Neural cell (in vitro differentiated cells): ENCODE results near the gene GPR183. TPM values are rescaled to one million over a fixed set of nuclear protein-coding genes. Genes with fewer than 3 reads are reported as not detected.

ENCODE experiments used
- H2AFZ ChIP-seq: fragments of 200-600, 300-800 bp; sonication (generic), shearing (Covaris generic); 2 replicates; pipeline ENCODE4 v1.6.0; 2014; ENCODE audit warnings: low read depth, mild to moderate bottlenecking, antibody characterized with exemption, low read length, moderate library complexity
- H3F3A ChIP-seq: fragments of 200-600 bp; shearing (Covaris generic); 2 replicates; pipeline ENCODE4 v1.6.1; 2016; ENCODE audit warnings: mild to moderate bottlenecking, moderate library complexity, mixed read lengths, antibody characterized with exemption, low read length; ENCODE audit not compliant: insufficient read depth, poor library complexity, severe bottlenecking
- H3K27ac ChIP-seq: fragments of 200-600, 300-800 bp; sonication (generic), shearing (Covaris generic); 2 replicates; pipeline ENCODE4 v1.5.1; 2014; ENCODE audit warnings: mild to moderate bottlenecking, low read length, moderate library complexity
- H3K27me3 ChIP-seq: fragments of 300-800, 200-600 bp; sonication (generic), shearing (Covaris generic); 2 replicates; pipeline ENCODE4 v1.6.0; 2014; ENCODE audit warnings: mild to moderate bottlenecking, low read depth, low read length, moderate library complexity; ENCODE audit not compliant: insufficient read depth
- H3K36me3 ChIP-seq: fragments of 300-800, 200-600 bp; sonication (generic), shearing (Covaris generic); 2 replicates; pipeline ENCODE4 v1.5.1; 2014; ENCODE audit warnings: mild to moderate bottlenecking, antibody characterized with exemption, low read length, moderate library complexity; ENCODE audit not compliant: insufficient read depth
- H3K4me2 ChIP-seq: fragments of 300-800, 200-600 bp; sonication (generic), shearing (Covaris generic); 2 replicates; pipeline ENCODE4 v1.6.0; 2014; ENCODE audit warnings: mild to moderate bottlenecking, low read length
- H3K4me3 ChIP-seq: fragments of 300-800, 200-600 bp; sonication (generic), shearing (Covaris generic); 2 replicates; pipeline ENCODE4 v1.5.1; 2014; ENCODE audit warnings: mild to moderate bottlenecking, low read length, moderate library complexity
- H3K79me2 ChIP-seq: fragments of 200-600 bp; shearing (Covaris generic); replicated peaks from 2 replicates; pipeline ENCODE4 v1.6.0; 2014; ENCODE audit warnings: mild to moderate bottlenecking, low read length, moderate library complexity; ENCODE audit not compliant: insufficient read depth
- H3K9ac ChIP-seq: fragments of 300-800, 200-600 bp; sonication (generic), shearing (Covaris generic); 2 replicates; pipeline ENCODE4 v1.6.1; 2016; ENCODE audit warnings: mild to moderate bottlenecking, low read length, mixed read lengths
- H3K9me2 ChIP-seq: fragments of 200-600 bp; shearing (Covaris generic); 2 replicates; pipeline ENCODE4 v1.6.1; 2016; ENCODE audit warnings: mild to moderate bottlenecking, low read length, mixed read lengths; ENCODE audit not compliant: insufficient read depth
- H3K9me3 ChIP-seq: fragments of 200-600, 300-800 bp; sonication (generic), shearing (Covaris generic); 2 replicates; pipeline ENCODE4 v1.6.1; 2016; ENCODE audit warnings: mild to moderate bottlenecking, mixed run types, low read length, moderate library complexity, mixed read lengths
- H4K20me1 ChIP-seq: fragments of 200-600 bp; shearing (Covaris generic); 2 replicates; pipeline ENCODE4 v1.6.1; 2016; ENCODE audit warnings: mild to moderate bottlenecking, mixed run types; ENCODE audit not compliant: insufficient read depth
- EP300 ChIP-seq: fragments of 450-650 bp; conservative IDR thresholded peaks from 2 replicates; pipeline ENCODE4 v1.6.1; 2014; ENCODE audit warnings: antibody characterized with exemption, mild to moderate bottlenecking, moderate library complexity; ENCODE audit not compliant: poor library complexity, severe bottlenecking
- EZH2 ChIP-seq: fragments of 200-600, 300-800 bp; shearing (Covaris generic), sonication (generic); IDR thresholded peaks from 2 replicates; pipeline ENCODE4 v1.6.1; 2014; ENCODE audit warnings: antibody characterized with exemption, low read length, borderline replicate concordance, mild to moderate bottlenecking; ENCODE audit not compliant: insufficient read depth, poor library complexity, severe bottlenecking
- MXI1 ChIP-seq: fragments of 450-650 bp; conservative IDR thresholded peaks from 2 replicates; pipeline ENCODE4 v1.6.1; 2014; ENCODE audit warnings: antibody characterized with exemption, mild to moderate bottlenecking; ENCODE audit not compliant: poor library complexity, severe bottlenecking
- POLR2AphosphoS5 ChIP-seq: IDR thresholded peaks from 2 replicates; pipeline ENCODE4 v1.6.1; 2012
- RAD21 ChIP-seq: fragments of 450-650 bp; conservative IDR thresholded peaks from 2 replicates; pipeline ENCODE4 v1.6.1; 2014; ENCODE audit warnings: antibody characterized with exemption, mild to moderate bottlenecking, moderate library complexity
- SMC3 ChIP-seq: fragments of 450-650 bp; conservative IDR thresholded peaks from 2 replicates; pipeline ENCODE4 v1.6.1; 2014; ENCODE audit warnings: antibody characterized with exemption, mild to moderate bottlenecking, moderate library complexity; ENCODE audit not compliant: poor library complexity
- TAF1 ChIP-seq: IDR thresholded peaks from 2 replicates; pipeline ENCODE4 v1.6.1; 2012; ENCODE audit warnings: low read depth
- polyA plus RNA-seq: library from polyadenylated mRNA; depleted of rRNA; stranded (reverse); fragments of >200 nt; gene quantifications from 2 replicates; pipeline ENCODE4 v1.2.3, GENCODE V29; 2014
- TF ChIP-seq, protein P1 (sequence below): fragments of 450-650 bp; IDR thresholded peaks from 2 replicates; pipeline ENCODE4 v1.5.1; 2014; ENCODE audit warnings: antibody characterized with exemption, mild to moderate bottlenecking, moderate library complexity; ENCODE audit not compliant: poor library complexity, severe bottlenecking
- TF ChIP-seq, protein P2 (sequence below): IDR thresholded peaks from 2 replicates; pipeline ENCODE4 v1.6.1; 2012; ENCODE audit warnings: borderline replicate concordance

GPR183 gene
- polyA plus RNA-seq, 1 donor from 2014 or later = not detected

DNA sequence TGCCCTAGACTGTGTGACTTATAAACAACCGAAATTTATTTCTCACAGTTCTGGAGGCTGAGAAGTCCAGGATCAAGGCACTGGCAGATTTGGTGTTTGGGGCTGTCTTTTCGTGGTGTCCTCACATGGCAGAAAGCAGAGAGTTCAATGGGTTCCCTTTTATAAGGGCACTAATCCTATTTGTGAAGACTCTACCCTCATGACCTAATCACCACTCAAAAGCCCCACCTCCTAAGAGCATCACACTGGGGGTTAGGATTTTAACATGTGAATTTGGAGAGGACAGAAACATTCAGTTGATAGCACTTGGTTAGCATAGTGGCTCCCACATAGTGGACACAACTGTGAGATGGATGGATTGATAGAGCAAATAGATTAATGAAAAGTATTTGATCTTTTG is 27.6 kb downstream of the GPR183 start:
- no peaks in the 10 kb centered on the region for H3K79me2 ChIP-seq
- no peak overlapping the region for H3K4me3 ChIP-seq
- H3K27me3 ChIP-seq = no peaks in the 10 kb centered on the region
- TF ChIP-seq EP300 (no peak), RAD21 (no peak), EZH2 (no peak), MXI1 (no peak), TAF1 (no peak), POLR2AphosphoS5 (no peak), SMC3 (no peak)
- TF ChIP-seq, protein P1, sequence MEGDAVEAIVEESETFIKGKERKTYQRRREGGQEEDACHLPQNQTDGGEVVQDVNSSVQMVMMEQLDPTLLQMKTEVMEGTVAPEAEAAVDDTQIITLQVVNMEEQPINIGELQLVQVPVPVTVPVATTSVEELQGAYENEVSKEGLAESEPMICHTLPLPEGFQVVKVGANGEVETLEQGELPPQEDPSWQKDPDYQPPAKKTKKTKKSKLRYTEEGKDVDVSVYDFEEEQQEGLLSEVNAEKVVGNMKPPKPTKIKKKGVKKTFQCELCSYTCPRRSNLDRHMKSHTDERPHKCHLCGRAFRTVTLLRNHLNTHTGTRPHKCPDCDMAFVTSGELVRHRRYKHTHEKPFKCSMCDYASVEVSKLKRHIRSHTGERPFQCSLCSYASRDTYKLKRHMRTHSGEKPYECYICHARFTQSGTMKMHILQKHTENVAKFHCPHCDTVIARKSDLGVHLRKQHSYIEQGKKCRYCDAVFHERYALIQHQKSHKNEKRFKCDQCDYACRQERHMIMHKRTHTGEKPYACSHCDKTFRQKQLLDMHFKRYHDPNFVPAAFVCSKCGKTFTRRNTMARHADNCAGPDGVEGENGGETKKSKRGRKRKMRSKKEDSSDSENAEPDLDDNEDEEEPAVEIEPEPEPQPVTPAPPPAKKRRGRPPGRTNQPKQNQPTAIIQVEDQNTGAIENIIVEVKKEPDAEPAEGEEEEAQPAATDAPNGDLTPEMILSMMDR = no peak
- TF ChIP-seq, protein P2, sequence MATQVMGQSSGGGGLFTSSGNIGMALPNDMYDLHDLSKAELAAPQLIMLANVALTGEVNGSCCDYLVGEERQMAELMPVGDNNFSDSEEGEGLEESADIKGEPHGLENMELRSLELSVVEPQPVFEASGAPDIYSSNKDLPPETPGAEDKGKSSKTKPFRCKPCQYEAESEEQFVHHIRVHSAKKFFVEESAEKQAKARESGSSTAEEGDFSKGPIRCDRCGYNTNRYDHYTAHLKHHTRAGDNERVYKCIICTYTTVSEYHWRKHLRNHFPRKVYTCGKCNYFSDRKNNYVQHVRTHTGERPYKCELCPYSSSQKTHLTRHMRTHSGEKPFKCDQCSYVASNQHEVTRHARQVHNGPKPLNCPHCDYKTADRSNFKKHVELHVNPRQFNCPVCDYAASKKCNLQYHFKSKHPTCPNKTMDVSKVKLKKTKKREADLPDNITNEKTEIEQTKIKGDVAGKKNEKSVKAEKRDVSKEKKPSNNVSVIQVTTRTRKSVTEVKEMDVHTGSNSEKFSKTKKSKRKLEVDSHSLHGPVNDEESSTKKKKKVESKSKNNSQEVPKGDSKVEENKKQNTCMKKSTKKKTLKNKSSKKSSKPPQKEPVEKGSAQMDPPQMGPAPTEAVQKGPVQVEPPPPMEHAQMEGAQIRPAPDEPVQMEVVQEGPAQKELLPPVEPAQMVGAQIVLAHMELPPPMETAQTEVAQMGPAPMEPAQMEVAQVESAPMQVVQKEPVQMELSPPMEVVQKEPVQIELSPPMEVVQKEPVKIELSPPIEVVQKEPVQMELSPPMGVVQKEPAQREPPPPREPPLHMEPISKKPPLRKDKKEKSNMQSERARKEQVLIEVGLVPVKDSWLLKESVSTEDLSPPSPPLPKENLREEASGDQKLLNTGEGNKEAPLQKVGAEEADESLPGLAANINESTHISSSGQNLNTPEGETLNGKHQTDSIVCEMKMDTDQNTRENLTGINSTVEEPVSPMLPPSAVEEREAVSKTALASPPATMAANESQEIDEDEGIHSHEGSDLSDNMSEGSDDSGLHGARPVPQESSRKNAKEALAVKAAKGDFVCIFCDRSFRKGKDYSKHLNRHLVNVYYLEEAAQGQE = no peak
- H4K20me1 ChIP-seq = no peaks in the 10 kb centered on the region
- H2AFZ ChIP-seq = no peak overlapping the region
- H3F3A ChIP-seq = no peaks in the 10 kb centered on the region
- H3K9me2 ChIP-seq = no peaks in the 10 kb centered on the region
- H3K36me3 ChIP-seq = no peaks in the 10 kb centered on the region
- H3K9me3 ChIP-seq = no peaks in the 10 kb centered on the region
- H3K4me2 ChIP-seq = no peak overlapping the region
- H3K27ac ChIP-seq = no peak overlapping the region
- H3K9ac ChIP-seq = no peak overlapping the region

DNA sequence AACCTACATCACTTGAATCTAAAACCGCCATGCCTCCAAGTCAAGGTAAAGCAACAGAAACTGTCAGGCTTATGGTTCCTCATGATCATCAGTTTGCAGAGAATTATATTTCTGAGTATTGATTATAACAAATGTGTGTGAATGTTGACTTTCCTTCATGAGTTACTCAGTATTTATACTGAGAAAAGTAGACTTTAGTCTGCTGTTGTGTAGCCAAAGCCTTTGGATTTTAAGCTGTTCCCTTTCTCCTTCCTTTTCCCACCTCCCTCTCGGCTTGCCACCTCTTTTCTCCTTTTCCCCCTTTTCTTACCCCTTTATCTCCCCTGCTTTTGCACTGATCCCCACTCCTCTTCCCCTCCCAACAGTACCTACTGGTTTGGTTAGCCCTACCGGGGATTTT is 28.4 kb downstream of the GPR183 start:
- H3K27ac ChIP-seq = no peak overlapping the region
- H2AFZ ChIP-seq = no peak overlapping the region
- H3K9me3 ChIP-seq = no peaks in the 10 kb centered on the region
- no peaks in the 10 kb centered on the region for H3K36me3 ChIP-seq
- TF ChIP-seq SMC3 (no peak), EZH2 (no peak), EP300 (no peak), RAD21 (no peak), POLR2AphosphoS5 (no peak), TAF1 (no peak)
- TF ChIP-seq, protein P1 = no peak
- TF ChIP-seq, protein P2 = no peak
- no peak overlapping the region for H3K9ac ChIP-seq
- no peaks in the 10 kb centered on the region for H4K20me1 ChIP-seq
- no peaks in the 10 kb centered on the region for H3K79me2 ChIP-seq
- H3F3A ChIP-seq = no peaks in the 10 kb centered on the region
- H3K27me3 ChIP-seq = no peaks in the 10 kb centered on the region
- no peak overlapping the region for H3K4me2 ChIP-seq
- no peaks in the 10 kb centered on the region for H3K9me2 ChIP-seq
- H3K4me3 ChIP-seq = no peak overlapping the region
